Suprapubic skin (tissue), 4 donors: ENCODE data around the gene SPRED3.

Source experiments
- POLR2A ChIP-seq, 2 donors: fragments of 450-650 bp; IDR thresholded peaks; one replicate each; pipeline ENCODE4 v1.6.1; 2017; ENCODE audit warnings: antibody characterized with exemption in 2 of 2, mild to moderate bottlenecking in 2 of 2, moderate library complexity in 2 of 2
- POLR2AphosphoS5 ChIP-seq, 3 donors: sonication (generic); formaldehyde crosslinking; IDR thresholded peaks; one replicate each; pipeline ENCODE4 v1.6.1; 2017; ENCODE audit warnings: antibody characterized with exemption in 3 of 3
- TF ChIP-seq, protein P1 (sequence below), 2 donors: fragments of 200-600 bp in 1 of 2; fragments of 450-650 bp in 1 of 2; sonication (generic) in 1 of 2; IDR thresholded peaks; one replicate each; pipeline ENCODE4 v1.5.1; 2016 to 2019; ENCODE audit warnings: antibody characterized with exemption in 2 of 2, mild to moderate bottlenecking in 1 of 2, moderate library complexity in 1 of 2

DNA sequence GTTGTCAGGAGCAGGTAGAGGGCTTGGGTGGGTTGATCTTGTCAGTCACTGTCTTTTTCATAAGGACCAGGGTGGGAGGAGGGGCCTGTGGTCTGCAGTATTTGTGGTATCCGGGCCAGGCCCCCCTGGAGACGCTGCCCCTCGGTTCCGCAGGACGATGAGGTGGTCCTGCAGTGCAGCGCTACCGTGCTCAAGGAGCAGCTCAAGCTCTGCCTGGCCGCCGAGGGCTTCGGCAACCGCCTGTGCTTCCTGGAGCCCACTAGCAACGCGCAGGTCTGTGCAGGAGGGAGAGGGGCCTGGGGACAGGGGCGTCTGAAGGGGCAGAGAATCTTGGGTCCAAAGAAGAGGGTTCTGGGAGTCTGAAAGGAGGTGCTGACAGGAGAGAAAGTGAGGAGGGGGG is 52.1 kb downstream of the SPRED3 start:
- TF ChIP-seq, protein P1, sequence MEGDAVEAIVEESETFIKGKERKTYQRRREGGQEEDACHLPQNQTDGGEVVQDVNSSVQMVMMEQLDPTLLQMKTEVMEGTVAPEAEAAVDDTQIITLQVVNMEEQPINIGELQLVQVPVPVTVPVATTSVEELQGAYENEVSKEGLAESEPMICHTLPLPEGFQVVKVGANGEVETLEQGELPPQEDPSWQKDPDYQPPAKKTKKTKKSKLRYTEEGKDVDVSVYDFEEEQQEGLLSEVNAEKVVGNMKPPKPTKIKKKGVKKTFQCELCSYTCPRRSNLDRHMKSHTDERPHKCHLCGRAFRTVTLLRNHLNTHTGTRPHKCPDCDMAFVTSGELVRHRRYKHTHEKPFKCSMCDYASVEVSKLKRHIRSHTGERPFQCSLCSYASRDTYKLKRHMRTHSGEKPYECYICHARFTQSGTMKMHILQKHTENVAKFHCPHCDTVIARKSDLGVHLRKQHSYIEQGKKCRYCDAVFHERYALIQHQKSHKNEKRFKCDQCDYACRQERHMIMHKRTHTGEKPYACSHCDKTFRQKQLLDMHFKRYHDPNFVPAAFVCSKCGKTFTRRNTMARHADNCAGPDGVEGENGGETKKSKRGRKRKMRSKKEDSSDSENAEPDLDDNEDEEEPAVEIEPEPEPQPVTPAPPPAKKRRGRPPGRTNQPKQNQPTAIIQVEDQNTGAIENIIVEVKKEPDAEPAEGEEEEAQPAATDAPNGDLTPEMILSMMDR (IDR thresholded peaks at IDR 0.05) = no peak
- TF ChIP-seq POLR2AphosphoS5 (IDR thresholded peaks at IDR 0.05) (no peak), POLR2A (IDR thresholded peaks at IDR 0.05) (no peak)
